Mesothelial cell of epicardium (in vitro differentiated cells): ENCODE measurements around the gene EFEMP2. TPM values are rescaled to one million over a fixed set of nuclear protein-coding genes. Genes with fewer than 3 reads are reported as not detected.
"Not testable (repeated sequence)": the region's sequence is repeated elsewhere in the genome, so short reads cannot be mapped to it uniquely, and the experiment has no call there.

Source experiments
- DNase-seq, 2 experiments: peaks; one replicate each; pipeline ENCODE4 v3.0.0; 2021; ENCODE audit warnings: low spot score in 2 of 2; ENCODE audit not compliant: unreplicated experiment in 2 of 2
- H3K27ac Mint-ChIP-seq: 2 replicates; pipeline ENCODE4 v1.8.0; 2021; ENCODE audit warnings: mixed read lengths
- H3K27me3 Mint-ChIP-seq: 2 replicates; pipeline ENCODE4 v1.8.0; 2021; ENCODE audit warnings: low read depth, mixed read lengths
- H3K36me3 Mint-ChIP-seq: 2 replicates; pipeline ENCODE4 v1.8.0; 2021; ENCODE audit warnings: mixed read lengths
- H3K4me1 Mint-ChIP-seq: 2 replicates; pipeline ENCODE4 v1.8.0; 2021; ENCODE audit warnings: mixed read lengths
- H3K4me3 Mint-ChIP-seq: 2 replicates; pipeline ENCODE4 v1.8.0; 2021; ENCODE audit warnings: mild to moderate bottlenecking, moderate library complexity, mixed read lengths
- H3K9me3 Mint-ChIP-seq: 2 replicates; pipeline ENCODE4 v1.8.0; 2021; ENCODE audit warnings: mixed read lengths
- total RNA-seq: library from RNA; stranded (reverse); gene quantifications from 3 replicates; pipeline ENCODE4 v1.2.1, GENCODE V29; 2021
- TF ChIP-seq, protein P1 (sequence below): fragments of 200-600 bp; sonication (generic); IDR thresholded peaks from one replicate; pipeline ENCODE4 v1.5.0; 2021; ENCODE audit warnings: antibody characterized with exemption; ENCODE audit not compliant: unreplicated experiment

The EFEMP2 gene
- total RNA-seq, 1 donor from 2014 or later, result 203 TPM

DNA sequence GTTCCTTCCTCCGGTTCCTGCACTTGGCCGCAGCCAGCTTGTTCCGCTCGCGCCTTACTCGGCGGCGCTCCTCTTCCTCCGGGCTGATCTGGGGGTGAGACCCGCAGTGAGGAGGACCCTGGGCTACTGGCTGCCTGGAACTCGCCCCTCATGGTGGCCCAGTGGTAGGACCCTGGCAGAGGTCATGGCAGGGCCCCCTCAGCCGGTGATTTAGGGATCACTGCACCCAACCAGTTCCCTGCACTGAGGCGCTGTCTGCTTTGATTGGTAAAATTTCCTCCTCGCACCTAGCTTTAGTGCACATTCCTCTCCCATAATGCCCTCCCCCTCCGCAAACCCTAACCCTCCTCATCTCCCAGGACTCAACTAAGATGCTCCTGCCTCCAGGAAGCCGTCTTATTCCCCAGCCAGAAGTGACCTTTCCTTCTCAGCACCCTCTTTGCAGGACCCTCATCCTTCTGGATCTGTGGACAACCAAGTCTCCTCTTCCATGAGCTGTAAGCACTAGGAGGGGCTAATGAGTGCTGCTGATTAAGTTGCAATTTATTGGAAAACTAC lies 21.5 kb upstream of the EFEMP2 start:
- TF ChIP-seq, protein P1, sequence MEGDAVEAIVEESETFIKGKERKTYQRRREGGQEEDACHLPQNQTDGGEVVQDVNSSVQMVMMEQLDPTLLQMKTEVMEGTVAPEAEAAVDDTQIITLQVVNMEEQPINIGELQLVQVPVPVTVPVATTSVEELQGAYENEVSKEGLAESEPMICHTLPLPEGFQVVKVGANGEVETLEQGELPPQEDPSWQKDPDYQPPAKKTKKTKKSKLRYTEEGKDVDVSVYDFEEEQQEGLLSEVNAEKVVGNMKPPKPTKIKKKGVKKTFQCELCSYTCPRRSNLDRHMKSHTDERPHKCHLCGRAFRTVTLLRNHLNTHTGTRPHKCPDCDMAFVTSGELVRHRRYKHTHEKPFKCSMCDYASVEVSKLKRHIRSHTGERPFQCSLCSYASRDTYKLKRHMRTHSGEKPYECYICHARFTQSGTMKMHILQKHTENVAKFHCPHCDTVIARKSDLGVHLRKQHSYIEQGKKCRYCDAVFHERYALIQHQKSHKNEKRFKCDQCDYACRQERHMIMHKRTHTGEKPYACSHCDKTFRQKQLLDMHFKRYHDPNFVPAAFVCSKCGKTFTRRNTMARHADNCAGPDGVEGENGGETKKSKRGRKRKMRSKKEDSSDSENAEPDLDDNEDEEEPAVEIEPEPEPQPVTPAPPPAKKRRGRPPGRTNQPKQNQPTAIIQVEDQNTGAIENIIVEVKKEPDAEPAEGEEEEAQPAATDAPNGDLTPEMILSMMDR, result no peak
- no peak for DNase-seq
- no peak overlapping the region for H3K27ac Mint-ChIP-seq
- H3K4me1 Mint-ChIP-seq, result peaks cover 26% of the 10 kb centered on the region
- no peaks in the 10 kb centered on the region for H3K36me3 Mint-ChIP-seq
- H3K9me3 Mint-ChIP-seq, result no peaks in the 10 kb centered on the region
- peaks cover 46% of the 10 kb centered on the region for H3K27me3 Mint-ChIP-seq
- H3K4me3 Mint-ChIP-seq, result no peak overlapping the region

DNA sequence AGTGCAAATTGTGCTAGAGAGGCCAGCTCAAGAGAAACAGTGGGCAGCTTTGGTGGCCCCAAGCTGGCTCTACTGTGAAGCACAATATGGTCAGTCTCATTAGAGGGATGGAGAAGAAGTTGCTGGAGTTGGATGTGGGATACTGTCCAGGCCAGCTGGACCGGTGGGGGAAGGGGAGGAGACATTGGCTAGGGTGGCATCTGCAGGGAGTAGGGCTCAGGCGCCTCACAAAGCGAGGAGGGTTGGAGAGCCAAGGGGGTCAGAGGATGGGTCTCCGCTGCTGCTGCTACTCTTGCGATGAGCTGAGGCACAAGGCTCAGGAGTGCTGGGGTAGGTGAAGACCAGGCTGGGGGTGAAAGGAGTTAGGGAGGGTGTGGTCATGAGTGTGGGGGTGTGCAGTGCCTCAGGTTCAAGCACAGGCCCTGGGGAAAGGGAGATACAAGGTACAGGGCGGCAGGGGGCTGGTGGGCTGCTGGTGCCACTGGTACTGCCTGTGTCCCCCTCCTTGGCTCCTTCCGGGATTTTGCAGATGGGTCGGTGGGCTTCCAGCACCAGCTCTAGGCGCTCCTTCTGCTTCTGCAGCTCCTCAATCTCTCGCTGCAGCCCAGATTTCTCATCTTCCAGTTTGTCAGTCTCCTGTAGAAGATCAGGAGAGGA lies 20.2 kb upstream of the EFEMP2 start:
- TF ChIP-seq, protein P1, result no peak
- Mint-ChIP-seq H3K9me3 (no peaks in the 10 kb centered on the region), H3K27ac (no peak overlapping the region)

DNA sequence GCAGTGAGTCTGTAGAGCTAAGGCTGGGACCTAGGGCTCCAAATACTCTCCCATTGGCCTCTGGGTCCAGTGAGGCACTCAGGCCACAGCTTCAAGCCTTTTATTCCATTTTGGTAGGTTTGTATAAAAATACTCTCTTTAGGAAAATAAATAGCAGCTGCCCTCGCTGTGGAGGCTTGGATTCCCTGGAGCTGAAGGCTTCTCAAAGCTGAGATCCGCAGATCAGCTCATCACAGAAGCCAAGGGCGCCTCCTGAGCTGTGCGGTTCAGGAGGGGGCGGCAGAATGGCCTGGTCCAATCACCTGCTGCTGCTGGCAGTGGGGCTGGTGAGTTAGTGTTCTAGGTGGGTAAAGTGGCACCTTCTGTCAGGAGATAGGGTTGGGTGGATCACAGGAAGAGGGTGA lies 19.5 kb upstream of the EFEMP2 start:
- not testable (repeated sequence) for DNase-seq, H3K27ac Mint-ChIP-seq, H3K36me3 Mint-ChIP-seq, H3K9me3 Mint-ChIP-seq
- Mint-ChIP-seq H3K4me1 (peaks cover 38% of the 10 kb centered on the region), H3K27me3 (peaks cover 26% of the 10 kb centered on the region), H3K4me3 (peak overlapping the region; percentile 62)

More for the DNA sequence above, 20.2 kb upstream of the EFEMP2 start:
- H3K27me3 Mint-ChIP-seq, result peaks cover 33% of the 10 kb centered on the region
- peaks cover 32% of the 10 kb centered on the region for H3K4me1 Mint-ChIP-seq
- peak overlapping the region; percentile 62 for H3K4me3 Mint-ChIP-seq
- H3K36me3 Mint-ChIP-seq, result no peaks in the 10 kb centered on the region
- DNase-seq, result no peak

DNA sequence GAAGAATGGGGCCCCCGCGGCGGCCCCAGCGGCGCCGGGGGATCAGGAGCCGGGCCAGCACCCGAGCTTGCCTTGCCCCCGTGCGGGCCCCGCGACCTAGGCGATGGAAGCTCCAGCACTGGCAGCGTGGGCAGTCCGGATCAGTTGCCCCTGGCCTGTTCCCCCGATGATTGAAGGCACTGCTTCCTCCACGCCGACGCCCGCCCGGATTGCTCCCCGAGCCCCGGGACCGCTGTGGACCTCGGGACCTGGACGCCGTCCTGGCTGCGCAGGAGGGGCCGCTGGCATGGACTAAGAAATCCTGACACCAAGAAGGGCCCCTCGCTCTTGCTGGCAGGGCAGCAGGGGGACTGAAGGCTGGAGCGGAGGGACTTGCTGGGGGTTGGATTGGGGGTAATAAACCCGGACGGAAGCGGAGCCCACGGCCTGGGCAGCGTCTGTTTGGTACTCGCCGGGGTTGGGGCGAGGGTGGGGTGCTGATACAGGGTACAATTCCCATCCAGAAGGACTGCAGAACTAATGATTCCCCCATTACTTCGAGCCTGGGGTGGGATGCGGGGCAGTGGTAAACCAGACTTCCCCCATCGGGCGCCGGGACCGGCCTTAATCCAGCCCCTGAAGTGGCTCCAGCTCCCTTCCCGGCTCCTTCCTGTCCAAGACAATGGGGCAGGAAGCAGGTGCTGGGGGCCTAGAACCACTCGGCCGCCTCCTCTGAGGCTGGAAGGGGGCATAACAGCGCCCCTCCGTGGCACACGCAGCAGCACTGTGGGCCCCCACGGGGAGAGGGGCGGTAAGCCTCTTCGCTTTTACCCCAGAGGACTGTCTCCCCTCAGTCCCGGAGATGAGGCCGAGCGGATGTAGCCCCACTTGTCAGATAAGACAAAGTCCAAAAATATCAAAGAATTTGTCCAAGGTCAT lies 18.9 kb upstream of the EFEMP2 start:
- Mint-ChIP-seq H3K9me3 (no peaks in the 10 kb centered on the region), H3K27ac (no peak overlapping the region), H3K36me3 (peaks cover 5% of the 10 kb centered on the region), H3K4me3 (peak overlapping the region; percentile 62), H3K4me1 (peaks cover 45% of the 10 kb centered on the region), H3K27me3 (peaks cover 19% of the 10 kb centered on the region)
- TF ChIP-seq, protein P1, result no peak
- no peak for DNase-seq

DNA sequence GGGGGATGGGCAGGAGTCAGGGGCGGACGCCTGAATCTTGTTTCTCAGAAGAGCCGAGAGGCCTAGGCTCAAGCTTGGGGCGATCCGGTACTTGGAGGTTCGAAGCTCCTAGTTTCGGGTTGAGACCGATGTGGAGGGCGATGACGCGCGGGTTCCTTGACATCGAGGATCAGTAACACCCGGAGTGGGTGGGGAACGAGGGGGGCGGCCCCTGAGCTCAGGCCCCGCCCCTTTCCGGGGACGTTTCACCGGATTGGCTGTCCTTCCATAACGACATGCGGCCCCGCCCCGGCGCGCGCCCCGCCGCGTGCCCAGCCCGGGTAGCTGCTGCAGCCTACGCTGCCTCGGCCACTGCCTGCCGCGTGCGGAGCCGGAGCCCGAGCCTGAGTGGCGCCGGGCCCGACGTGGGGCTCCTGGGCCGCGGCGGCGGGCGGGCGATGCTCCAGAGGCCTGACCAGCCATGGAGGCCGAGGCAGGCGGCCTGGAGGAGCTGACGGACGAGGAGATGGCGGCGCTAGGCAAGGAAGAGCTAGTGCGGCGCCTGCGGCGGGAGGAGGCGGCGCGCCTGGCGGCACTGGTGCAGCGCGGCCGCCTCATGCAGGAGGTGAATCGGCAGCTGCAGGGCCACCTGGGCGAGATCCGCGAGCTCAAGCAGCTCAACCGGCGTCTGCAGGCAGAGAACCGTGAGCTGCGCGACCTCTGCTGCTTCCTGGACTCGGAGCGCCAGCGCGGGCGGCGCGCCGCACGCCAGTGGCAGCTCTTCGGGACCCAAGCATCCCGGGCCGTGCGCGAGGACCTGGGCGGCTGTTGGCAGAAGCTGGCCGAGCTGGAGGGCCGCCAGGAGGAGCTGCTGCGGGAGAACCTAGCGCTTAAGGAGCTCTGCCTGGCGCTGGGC lies 18.0 kb upstream of the EFEMP2 start, which contains the start of gene CCDC85B:
TSS of gene CCDC85B (plus strand) at position 350 of the 895 bp plus-strand sequence. CDS start at position 461, 111 bp downstream.
- peaks cover 6% of the 10 kb centered on the region for H3K36me3 Mint-ChIP-seq
- peak within 1 kb of the TSS; percentile 97 for H3K4me3 Mint-ChIP-seq
- H3K9me3 Mint-ChIP-seq, result no peaks in the 10 kb centered on the region
- H3K4me1 Mint-ChIP-seq, result peaks cover 46% of the 10 kb centered on the region
- H3K27me3 Mint-ChIP-seq, result peaks cover 12% of the 10 kb centered on the region
- TF ChIP-seq, protein P1, result peak; percentile 35
- H3K27ac Mint-ChIP-seq, result peak within 1 kb of the TSS; percentile 96
- DNase-seq, result peak; percentile 94 to 97
